ENCODE results near the gene GCC1. TPM values are rescaled to one million over a fixed set of nuclear protein-coding genes. Genes with fewer than 3 reads are reported as not detected.
"Not testable (repeated sequence)": the region's sequence is repeated elsewhere in the genome, so short reads cannot be mapped to it uniquely, and the experiment has no call there.

The GCC1 gene
- total RNA-seq, 1 donor from 2014 or later = 22.5 TPM

- not testable (repeated sequence) for DNase-seq (ENCODE audit: low read depth)
These were observed 44.9 kb downstream of the GCC1 start for GRCh38 chr7:127540461-127540860.

DNA sequence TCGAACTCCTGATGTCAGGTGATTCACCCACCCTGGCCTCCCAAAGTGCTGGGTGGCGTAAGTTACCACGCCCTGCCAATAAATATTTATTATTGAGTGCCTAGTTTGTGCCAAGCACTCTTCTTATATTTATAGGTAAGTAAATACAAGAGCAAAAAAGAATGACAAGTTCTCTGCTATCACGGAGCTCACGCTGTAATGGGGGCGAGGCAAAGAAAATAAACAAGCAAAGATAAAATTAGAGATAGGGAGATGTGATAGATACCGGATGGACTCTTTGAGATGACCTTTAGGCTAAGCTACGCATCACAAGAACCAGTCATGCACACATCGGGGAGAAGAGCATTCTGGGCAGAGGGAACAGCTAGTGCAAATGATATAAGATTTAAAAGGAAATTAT is 46.3 kb downstream of the GCC1 start:
- DNase-seq (ENCODE audit: low read depth) = no peak

DNA sequence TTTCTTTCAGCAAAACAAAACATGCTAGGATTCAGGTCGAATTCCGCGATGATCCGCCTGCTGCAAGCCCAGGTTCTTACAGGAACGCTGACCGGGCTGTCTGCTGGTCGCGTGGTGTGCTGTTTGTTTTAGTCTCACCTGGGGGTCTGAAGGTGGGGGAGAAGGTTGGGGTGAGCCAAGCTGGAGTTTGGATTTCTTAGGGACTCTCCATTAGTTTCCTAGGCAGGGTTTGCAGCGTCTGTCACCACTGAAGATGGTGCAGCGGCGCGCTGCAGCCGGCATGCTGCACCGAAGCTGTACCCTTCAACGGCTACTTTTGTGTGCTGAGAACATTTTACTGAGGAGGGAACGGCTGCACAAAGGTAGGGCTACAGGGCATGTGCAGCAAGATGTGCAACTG is 48.7 kb downstream of the GCC1 start:
- no peak for DNase-seq (ENCODE audit: low read depth)

DNA sequence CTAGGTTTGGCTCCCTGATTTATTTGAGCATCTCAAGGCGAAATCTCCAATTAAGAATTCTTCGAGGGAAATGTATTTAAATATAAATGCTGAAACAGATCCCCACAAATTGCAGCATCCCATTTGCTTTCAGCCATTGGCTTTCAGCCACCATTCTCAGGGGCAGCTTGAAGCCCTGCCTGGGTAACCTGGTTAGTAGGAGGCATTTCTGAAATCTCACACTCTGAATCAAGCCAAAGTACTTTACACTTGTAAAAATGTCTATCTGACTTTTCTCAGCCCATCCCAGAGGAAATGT is 49.1 kb downstream of the GCC1 start:
- DNase-seq (ENCODE audit: low read depth) = no peak

- no peak for DNase-seq (ENCODE audit: low read depth)
These were observed 49.6 kb downstream of the GCC1 start for GRCh38 chr7:127535546-127536393.

GRCh38 chr7:127534636-127535035 is 50.8 kb downstream of the GCC1 start:
- no peak for DNase-seq (ENCODE audit: low read depth)

DNA sequence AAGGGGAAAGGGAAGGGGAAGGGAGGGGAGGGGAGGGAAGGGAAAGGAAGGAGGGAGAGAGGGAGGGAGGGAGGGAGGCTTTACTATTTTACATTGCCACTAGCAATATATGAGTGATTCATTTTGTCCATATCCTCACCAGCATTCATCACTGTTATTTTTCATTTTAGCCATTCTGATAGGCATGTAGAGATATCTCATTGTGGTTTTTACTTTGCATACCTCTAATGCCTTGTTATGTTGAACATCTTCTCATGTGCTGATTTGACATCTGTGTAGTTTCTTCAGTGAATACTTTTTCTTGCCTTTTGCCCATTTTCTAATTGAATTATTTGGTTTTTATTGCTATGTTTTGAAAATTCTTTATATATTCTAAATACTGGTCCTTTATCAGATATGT is 52.7 kb downstream of the GCC1 start:
- DNase-seq (ENCODE audit: low read depth) = no peak

GRCh38 chr7:127532151-127532550 is 53.2 kb downstream of the GCC1 start:
- DNase-seq (ENCODE audit: low read depth) = no peak

Other genes starting within 250 kb of the GCC1 start
- 41.4 and 47.2 TPM in 2 replicates for gene ZNF800, start 192.9 kb downstream of the GCC1 start, total RNA-seq
- gene ARF5, start 2.8 kb upstream of the GCC1 start, total RNA-seq = 286 and 353 TPM in 2 replicates
- gene FSCN3, start 8.1 kb upstream of the GCC1 start, total RNA-seq = 1.9 and 4.1 TPM in 2 replicates
- not detected in 2 replicates for gene PAX4, start 32.5 kb upstream of the GCC1 start, total RNA-seq
- gene SND1, start 66.6 kb upstream of the GCC1 start, total RNA-seq = 177 and 218 TPM in 2 replicates